OCI-LY7 (cell line): ENCODE measurements around the gene CHN2. TPM values are rescaled to one million over a fixed set of nuclear protein-coding genes. Genes with fewer than 3 reads are reported as not detected.

ENCODE experiments used
- BruUV-seq: library from RNA; stranded (reverse); fragments of 400-500 nt; replicated peaks from 2 replicates; lab custom pipeline; 2021; lab: Mats Ljungman, UMichigan
- CTCF ChIA-PET: fragments of 300-600 bp; sonication (Branson Sonifier 250); formaldehyde crosslinking; loops from one replicate; lab custom pipeline; 2022; ENCODE audit warnings: antibody characterized with exemption; ENCODE audit not compliant: unreplicated experiment; lab: Charles Lee
- POLR2A ChIA-PET: fragments of 300-600 bp; sonication (Branson Sonifier 250); formaldehyde crosslinking; loops from one replicate; lab custom pipeline; 2022; ENCODE audit warnings: antibody characterized with exemption; lab: Charles Lee
- DNase-seq: peaks from one replicate; pipeline ENCODE4 v3.0.0-alpha.2; 2015; ENCODE audit warnings: low spot score
- H2AFZ ChIP-seq: fragments of 200-600 bp; sonication (generic), shearing (Covaris generic); 2 replicates; pipeline ENCODE4 v1.6.1; 2014; ENCODE audit warnings: mild to moderate bottlenecking, antibody characterized with exemption, low read length, moderate library complexity
- H3K27ac ChIP-seq: fragments of 200-600 bp; sonication (generic); 2 replicates; pipeline ENCODE4 v1.5.1; 2014; ENCODE audit warnings: mixed run types, low read depth, mild to moderate bottlenecking, moderate library complexity, low read length, inconsistent platforms; ENCODE audit not compliant: poor library complexity, severe bottlenecking
- H3K36me3 ChIP-seq: fragments of 200-600 bp; sonication (generic); 2 replicates; pipeline ENCODE4 v1.6.1; 2014; ENCODE audit warnings: mild to moderate bottlenecking, antibody characterized with exemption, low read length, moderate library complexity, mixed read lengths; ENCODE audit not compliant: insufficient read depth
- H3K4me1 ChIP-seq: fragments of 200-600 bp; sonication (generic); 2 replicates; pipeline ENCODE4 v1.5.1; 2014; ENCODE audit warnings: mild to moderate bottlenecking, low read length; ENCODE audit not compliant: insufficient read depth, poor library complexity, severe bottlenecking
- H3K4me2 ChIP-seq: fragments of 200-600 bp; sonication (generic); 2 replicates; pipeline ENCODE4 v1.6.1; 2014; ENCODE audit warnings: mild to moderate bottlenecking, low read length
- H3K4me3 ChIP-seq: fragments of 200-600 bp; sonication (generic); 2 replicates; pipeline ENCODE4 v1.5.1; 2014; ENCODE audit warnings: mild to moderate bottlenecking, low read depth, low read length; ENCODE audit not compliant: poor library complexity, severe bottlenecking
- H3K79me2 ChIP-seq: fragments of 200-600 bp; sonication (generic); 2 replicates; pipeline ENCODE4 v1.6.1; 2016; ENCODE audit warnings: low read depth, mild to moderate bottlenecking, low read length, moderate library complexity, mixed read lengths; ENCODE audit not compliant: insufficient read depth
- H3K9me2 ChIP-seq: fragments of 200-600 bp; sonication (generic); 2 replicates; pipeline ENCODE4 v1.6.1; 2016; ENCODE audit warnings: mild to moderate bottlenecking, low read length, mixed read lengths; ENCODE audit not compliant: insufficient read depth
- H3K9me3 ChIP-seq: fragments of 200-600 bp; sonication (generic); 2 replicates; pipeline ENCODE4 v1.6.1; 2014; ENCODE audit warnings: mild to moderate bottlenecking, mixed run types, low read length, mixed read lengths
- H4K20me1 ChIP-seq: fragments of 200-600 bp; sonication (generic); 2 replicates; pipeline ENCODE4 v1.6.1; 2014; ENCODE audit warnings: mild to moderate bottlenecking, antibody characterized with exemption, low read length, moderate library complexity, mixed read lengths; ENCODE audit not compliant: insufficient read depth
- EZH2phosphoT487 ChIP-seq: fragments of 200-600 bp; sonication (generic); IDR thresholded peaks from 2 replicates; pipeline ENCODE4 v1.6.1; 2018; ENCODE audit warnings: low read depth, borderline replicate concordance, mild to moderate bottlenecking, mixed run types, antibody characterized with exemption, low read length, moderate library complexity, mixed read lengths
- intact Hi-C: fragments of 100-400 bp; cut with micrococcal nuclease; formaldehyde crosslinking; loops from one replicate; pipeline ENCODE4 v1.10.0; 2022; ENCODE audit not compliant: unreplicated experiment
- total RNA-seq, 2 experiments: library from RNA; depleted of rRNA in 1 of 2; stranded (reverse); fragments of >200 nt in 1 of 2; shearing (Covaris generic) in 1 of 2; gene quantifications; 2 replicates each; pipeline ENCODE4 v1.2.3, GENCODE V29; 2014 to 2022
- TF ChIP-seq, protein P1 (sequence below): fragments of 200-600 bp; sonication (generic); conservative IDR thresholded peaks from 2 replicates; pipeline ENCODE4 v1.5.1; 2014; ENCODE audit warnings: mild to moderate bottlenecking, antibody characterized with exemption, low read length, moderate library complexity, mixed read lengths

CHN2 gene
- total RNA-seq, 2 experiments from 2014 or later, result not detected

GRCh38 chr7:29401769-29402168, 207.2 kb downstream of the CHN2 start:
- no peaks in the 10 kb centered on the region for H3K4me1 ChIP-seq

GRCh38 chr7:29405891-29406290, 211.3 kb downstream of the CHN2 start:
- TF ChIP-seq, protein P1, sequence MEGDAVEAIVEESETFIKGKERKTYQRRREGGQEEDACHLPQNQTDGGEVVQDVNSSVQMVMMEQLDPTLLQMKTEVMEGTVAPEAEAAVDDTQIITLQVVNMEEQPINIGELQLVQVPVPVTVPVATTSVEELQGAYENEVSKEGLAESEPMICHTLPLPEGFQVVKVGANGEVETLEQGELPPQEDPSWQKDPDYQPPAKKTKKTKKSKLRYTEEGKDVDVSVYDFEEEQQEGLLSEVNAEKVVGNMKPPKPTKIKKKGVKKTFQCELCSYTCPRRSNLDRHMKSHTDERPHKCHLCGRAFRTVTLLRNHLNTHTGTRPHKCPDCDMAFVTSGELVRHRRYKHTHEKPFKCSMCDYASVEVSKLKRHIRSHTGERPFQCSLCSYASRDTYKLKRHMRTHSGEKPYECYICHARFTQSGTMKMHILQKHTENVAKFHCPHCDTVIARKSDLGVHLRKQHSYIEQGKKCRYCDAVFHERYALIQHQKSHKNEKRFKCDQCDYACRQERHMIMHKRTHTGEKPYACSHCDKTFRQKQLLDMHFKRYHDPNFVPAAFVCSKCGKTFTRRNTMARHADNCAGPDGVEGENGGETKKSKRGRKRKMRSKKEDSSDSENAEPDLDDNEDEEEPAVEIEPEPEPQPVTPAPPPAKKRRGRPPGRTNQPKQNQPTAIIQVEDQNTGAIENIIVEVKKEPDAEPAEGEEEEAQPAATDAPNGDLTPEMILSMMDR, result no peak
- no peak for TF ChIP-seq EZH2phosphoT487
- Histone ChIP-seq H3K4me1 (no peaks in the 10 kb centered on the region), H2AFZ (no peak overlapping the region), H3K36me3 (no peaks in the 10 kb centered on the region), H3K4me2 (no peak overlapping the region), H3K9me3 (no peaks in the 10 kb centered on the region), H3K4me3 (no peak overlapping the region), H3K27ac (no peak overlapping the region), H3K9me2 (no peaks in the 10 kb centered on the region), H3K79me2 (no peaks in the 10 kb centered on the region), H4K20me1 (no peaks in the 10 kb centered on the region)
- DNase-seq, result no peak
- CTCF ChIA-PET, result no interaction called here
- POLR2A ChIA-PET, result no interaction called here
- intact Hi-C loops, result loop anchor here (5.0 kb wide), 2 partner anchors 219 to 299 kb away; no protein-coding TSS in a partner anchor
- BruUV-seq, result no TSS peak

More at GRCh38 chr7:29401769-29402168, 207.2 kb downstream of the CHN2 start:
- no peak overlapping the region for H2AFZ ChIP-seq
- TF ChIP-seq, protein P1, result no peak
- TF ChIP-seq EZH2phosphoT487, result no peak
- no peak overlapping the region for H3K4me2 ChIP-seq
- no peak overlapping the region for H3K27ac ChIP-seq
- no peaks in the 10 kb centered on the region for H4K20me1 ChIP-seq
- no peaks in the 10 kb centered on the region for H3K79me2 ChIP-seq
- no peak for DNase-seq
- BruUV-seq, result no TSS peak
- H3K4me3 ChIP-seq, result no peak overlapping the region
- H3K9me2 ChIP-seq, result no peaks in the 10 kb centered on the region
- POLR2A ChIA-PET, result no interaction called here
- intact Hi-C loops, result no loop called here
- CTCF ChIA-PET, result no interaction called here
- H3K36me3 ChIP-seq, result no peaks in the 10 kb centered on the region
- H3K9me3 ChIP-seq, result no peaks in the 10 kb centered on the region

DNA sequence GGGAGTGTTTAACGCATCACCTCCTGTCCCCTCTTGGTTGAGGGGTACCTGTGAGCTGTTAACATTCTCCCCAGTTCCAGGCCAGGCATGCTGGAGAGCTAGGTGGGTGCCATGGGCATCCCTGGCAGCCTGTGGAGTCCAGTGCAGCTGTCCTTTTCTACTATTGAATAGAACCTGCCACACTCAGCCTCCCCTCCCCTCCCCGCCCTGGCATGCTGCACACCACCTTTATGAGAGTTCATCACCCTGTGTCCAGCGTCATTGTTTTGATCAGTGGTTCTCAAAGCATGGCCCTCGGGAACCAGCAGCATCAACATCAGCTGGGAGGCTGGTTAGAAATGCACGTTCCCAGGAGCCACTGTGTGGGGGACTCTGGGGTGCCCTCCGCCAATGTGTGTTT, 211.8 kb downstream of the CHN2 start:
- Histone ChIP-seq H3K4me3 (no peak overlapping the region), H3K9me3 (no peaks in the 10 kb centered on the region), H3K4me2 (no peak overlapping the region), H3K4me1 (no peaks in the 10 kb centered on the region), H3K27ac (no peak overlapping the region), H4K20me1 (no peaks in the 10 kb centered on the region), H3K9me2 (no peaks in the 10 kb centered on the region), H2AFZ (no peak overlapping the region), H3K79me2 (no peaks in the 10 kb centered on the region), H3K36me3 (no peaks in the 10 kb centered on the region)
- BruUV-seq, result no TSS peak
- TF ChIP-seq, protein P1, result no peak
- TF ChIP-seq EZH2phosphoT487, result no peak
- no peak for DNase-seq
- ChIA-PET CTCF (no interaction called here), POLR2A (no interaction called here)
- intact Hi-C loops, result loop anchor here (5.0 kb wide), 2 partner anchors 219 to 299 kb away; no protein-coding TSS in a partner anchor
